Measurements from ENCODE around the gene KIAA0232.

- TF ChIP-seq ARID2 (IDR thresholded peaks at IDR 0.05), result no peak
- no peak for TF ChIP-seq FOXA1 (IDR thresholded peaks at IDR 0.05; ENCODE audit: borderline replicate concordance)
- TF ChIP-seq GMEB1 (CRISPR knock-in tag; IDR thresholded peaks at IDR 0.05), result no peak
- no peak for TF ChIP-seq USF2 (CRISPR knock-in tag; IDR thresholded peaks at IDR 0.05)
- TF ChIP-seq ZNF583 (CRISPR knock-in tag; IDR thresholded peaks at IDR 0.05), result no peak
- TF ChIP-seq JUN (IDR thresholded peaks at IDR 0.05; ENCODE audit: borderline replicate concordance, low read depth, low read length), result no peak
- no peak for TF ChIP-seq JUN (CRISPR knock-in tag; IDR thresholded peaks at IDR 0.05; ENCODE audit: borderline replicate concordance)
- TF ChIP-seq SIN3B (IDR thresholded peaks at IDR 0.05; ENCODE audit: low read depth), result no peak
- no peak for TF ChIP-seq ZNF695 (CRISPR knock-in tag; IDR thresholded peaks at IDR 0.05)
- no peak for TF ChIP-seq CBX1 (IDR thresholded peaks at IDR 0.05; ENCODE audit: low read depth)
- TF ChIP-seq PHF8 (IDR thresholded peaks at IDR 0.05; ENCODE audit: borderline replicate concordance, low read length), result no peak
- TF ChIP-seq CCNT2 (IDR thresholded peaks at IDR 0.05; ENCODE audit: borderline replicate concordance, extremely low read depth, insufficient read length, low read depth, low read length), result no peak
- TF ChIP-seq ZNF431 (CRISPR knock-in tag; IDR thresholded peaks at IDR 0.05), result no peak
- no peak for TF ChIP-seq CTCF (IDR thresholded peaks at IDR 0.05 in 2 of 3, conservative IDR thresholded peaks at IDR 0.05 in 1 of 3; ENCODE audit: insufficient read depth in 2 of 3, low read depth in 1 of 3, low read length in 3 of 3)
Observed at GRCh38 chr4:6767386-6767747, 15.2 kb upstream of the KIAA0232 start.

All from K562 (cell line).